Umbilical cord (tissue), 2 donors: ENCODE measurements around the gene DOCK4. TPM values are rescaled to one million over a fixed set of nuclear protein-coding genes. Genes with fewer than 3 reads are reported as not detected.

ENCODE experiments used
- DNase-seq: peaks from one replicate; pipeline ENCODE4 v3.0.0-alpha.2; 2015; ENCODE audit warnings: low spot score
- total RNA-seq: library from RNA; depleted of rRNA; stranded (reverse); fragments of >200 nt; gene quantifications from one replicate; pipeline ENCODE4 v1.2.3, GENCODE V29; 2014; ENCODE audit warnings: low replicate concordance; ENCODE audit not compliant: insufficient read depth

DOCK4 gene
- total RNA-seq, 1 donor from 2014 or later = 7.7 TPM

GRCh38 chr7:111678986-111679385 is 527.2 kb downstream of the DOCK4 start:
- DNase-seq = no peak

DNA sequence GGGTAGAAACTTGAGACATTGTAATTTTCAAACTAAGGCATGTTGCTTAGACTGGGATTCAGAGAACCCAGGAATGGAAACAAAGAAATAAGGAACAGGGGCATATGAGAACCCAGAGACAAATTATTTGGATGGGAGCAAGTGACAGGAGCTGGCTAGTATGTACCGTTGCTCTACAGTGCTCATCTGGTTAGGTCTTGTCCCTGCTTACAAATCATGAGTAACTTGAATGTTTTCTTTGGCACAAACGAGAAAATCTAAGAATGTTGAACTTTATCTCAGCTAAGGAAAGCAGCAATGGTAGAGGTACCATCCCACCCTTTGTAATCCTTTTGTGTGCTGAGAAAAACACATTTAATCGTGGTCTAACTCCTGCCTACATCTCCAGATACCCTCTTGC is 527.9 kb downstream of the DOCK4 start:
- DNase-seq = no peak

DNA sequence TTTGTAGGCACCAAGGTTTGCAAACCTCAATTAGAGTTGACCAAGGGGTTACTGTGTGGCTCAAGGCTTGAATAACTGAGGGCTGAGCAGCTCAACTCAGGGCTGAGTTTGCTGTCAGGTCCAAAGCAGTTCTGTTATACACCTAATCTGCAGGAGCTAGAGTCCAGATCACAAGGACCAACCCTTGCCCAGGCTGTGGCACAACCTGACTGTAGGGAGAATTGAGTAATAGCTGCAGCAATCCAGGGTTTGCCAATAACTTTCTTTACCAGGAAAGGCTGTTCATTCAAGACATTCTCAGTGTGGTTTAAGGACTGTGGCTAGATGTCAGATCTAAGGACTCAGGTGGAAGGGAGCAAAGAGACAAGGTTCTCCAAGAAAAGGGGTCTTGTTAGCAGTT is 528.4 kb downstream of the DOCK4 start:
- no peak for DNase-seq

DNA sequence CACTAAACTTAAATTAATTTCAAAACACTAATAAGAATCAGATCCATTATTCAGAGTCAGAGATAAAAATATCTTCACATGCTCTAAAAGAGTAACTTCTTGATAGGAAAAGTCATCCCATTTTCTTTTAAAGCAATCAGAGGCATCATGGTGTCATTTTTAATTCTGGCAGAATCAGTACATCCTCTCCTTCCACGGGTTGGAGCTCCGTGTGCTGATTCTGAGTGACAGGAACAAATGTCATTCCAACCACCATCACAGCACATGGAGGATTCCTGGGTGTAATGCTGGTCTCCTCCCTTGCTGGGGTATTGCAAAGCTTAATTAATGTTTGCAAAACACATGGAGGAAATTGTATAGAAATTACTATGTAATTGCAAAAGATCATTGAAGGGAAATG is 529.4 kb downstream of the DOCK4 start:
- no peak for DNase-seq

Other genes with a start within 250 kb of the DOCK4 start
- 32.0 TPM for gene ZNF277, start 296 bp upstream of the DOCK4 start, total RNA-seq
- 79.9 TPM for gene IFRD1, start 244.1 kb upstream of the DOCK4 start, total RNA-seq